ENCODE results near the gene PYGO1.
"Not testable (repeated sequence)": the region's sequence is repeated elsewhere in the genome, so short reads cannot be mapped to it uniquely, and the experiment has no call there.

Gene PYGO1

DNA sequence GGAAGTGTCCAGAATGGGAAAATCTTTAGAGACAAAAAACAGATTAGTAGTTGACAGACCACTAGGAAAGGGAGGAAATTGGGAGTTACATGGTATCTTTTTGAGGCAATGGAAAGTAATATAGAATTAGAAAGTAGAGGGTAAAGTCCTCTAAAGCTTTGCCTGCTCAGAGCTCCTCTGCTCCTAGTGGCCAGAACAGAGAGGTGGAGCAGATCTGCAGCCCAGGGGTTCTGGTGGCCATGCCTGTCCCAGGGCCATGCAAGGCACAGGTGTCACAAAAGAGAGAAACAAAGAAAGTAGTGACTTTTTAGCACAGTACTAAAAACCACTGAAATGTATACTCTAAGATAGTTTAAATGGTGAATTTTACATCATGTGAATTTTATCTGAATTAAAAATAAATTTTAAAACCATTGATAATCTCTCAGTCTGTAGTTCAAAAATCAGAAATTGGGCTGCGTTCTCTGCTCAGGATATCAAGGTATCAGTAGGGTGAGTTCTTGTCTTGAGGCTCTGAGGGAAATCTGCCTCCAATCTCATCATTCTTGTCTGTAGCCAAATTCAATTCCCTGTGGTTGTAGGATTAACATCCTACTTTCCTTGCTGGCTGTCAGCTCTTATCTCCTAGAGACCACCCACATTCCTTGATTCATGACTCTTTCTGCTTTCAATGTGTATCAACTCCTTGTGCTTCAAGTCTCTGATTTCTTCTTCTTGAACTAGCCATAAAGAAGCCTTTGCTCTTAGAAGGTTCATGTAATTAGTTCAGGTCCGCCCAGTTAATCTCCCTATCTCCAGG lies 23.6 kb downstream of the PYGO1 start:
- no peak for DNase-seq (ENCODE audit: low read depth in 2 of 2)

GRCh38 chr15:55562601-55563000 lies 25.5 kb downstream of the PYGO1 start:
- DNase-seq (ENCODE audit: low read depth in 2 of 2), result no peak

DNA sequence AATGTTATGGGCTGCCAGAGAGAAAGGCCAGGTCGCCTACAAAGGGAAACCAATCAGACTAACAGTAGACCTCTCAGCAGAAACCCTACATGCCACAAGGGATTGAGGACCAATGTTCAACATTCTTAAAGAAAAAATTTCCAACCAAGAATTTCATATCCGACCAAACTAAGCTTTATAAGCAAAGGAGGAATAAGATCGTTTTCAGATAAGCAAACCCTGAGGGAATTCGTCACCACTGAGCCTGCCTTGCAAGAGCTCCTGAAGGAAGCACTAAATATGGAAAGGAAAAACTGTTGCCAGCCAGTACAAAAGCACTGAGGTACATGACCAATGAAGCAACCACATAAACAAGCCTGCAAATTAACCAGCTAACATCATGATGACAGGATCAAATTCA lies 33.1 kb downstream of the PYGO1 start:
- no peak for DNase-seq (ENCODE audit: low read depth in 2 of 2)

GRCh38 chr15:55552926-55553325 lies 35.2 kb downstream of the PYGO1 start:
- no peak for DNase-seq (ENCODE audit: low read depth in 2 of 2)

- no peak for DNase-seq (ENCODE audit: low read depth in 2 of 2)
Observed at GRCh38 chr15:55552451-55552850, 35.7 kb downstream of the PYGO1 start.

DNA sequence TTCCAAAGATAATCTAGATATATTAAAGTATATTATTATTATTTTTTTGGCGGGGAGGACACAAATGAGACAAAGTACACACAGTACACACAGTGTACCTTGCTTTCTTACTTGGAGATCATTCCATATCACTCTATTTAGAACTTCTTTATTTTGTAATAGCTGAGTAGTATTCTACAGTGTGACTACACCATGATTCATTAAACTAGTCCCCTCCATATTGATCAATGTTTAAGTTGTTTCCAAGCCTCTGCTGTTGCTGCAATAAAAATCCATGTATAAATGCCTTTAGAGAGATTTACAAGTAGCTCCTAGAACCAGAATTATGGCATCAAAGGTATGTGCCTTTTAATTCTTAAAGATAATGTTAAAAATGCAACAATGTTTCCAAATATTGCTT lies 38.8 kb downstream of the PYGO1 start:
- no peak for DNase-seq (ENCODE audit: low read depth in 2 of 2)

GRCh38 chr15:55546718-55547117 lies 41.4 kb downstream of the PYGO1 start:
- no peak for DNase-seq (ENCODE audit: low read depth in 2 of 2)

DNA sequence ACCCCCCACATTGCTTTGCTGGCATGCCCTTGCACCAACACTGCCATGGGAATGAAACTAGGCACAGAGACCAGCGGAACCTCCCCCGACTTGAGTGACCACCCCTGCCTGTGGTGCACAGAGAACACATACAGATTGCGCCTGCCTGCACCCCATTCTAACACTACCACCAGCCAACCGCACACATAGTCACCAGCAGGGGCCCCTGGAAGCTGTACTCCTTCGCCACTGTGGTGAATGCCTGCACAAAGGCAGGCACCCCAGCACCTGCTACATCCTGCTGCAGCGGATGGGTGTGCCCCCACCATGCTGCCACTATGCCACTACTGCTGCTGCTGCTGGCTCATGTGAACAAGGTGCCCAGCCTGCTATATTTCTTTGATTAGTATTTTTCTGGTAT lies 52.7 kb downstream of the PYGO1 start:
- DNase-seq (ENCODE audit: low read depth in 2 of 2), result no peak

DNA sequence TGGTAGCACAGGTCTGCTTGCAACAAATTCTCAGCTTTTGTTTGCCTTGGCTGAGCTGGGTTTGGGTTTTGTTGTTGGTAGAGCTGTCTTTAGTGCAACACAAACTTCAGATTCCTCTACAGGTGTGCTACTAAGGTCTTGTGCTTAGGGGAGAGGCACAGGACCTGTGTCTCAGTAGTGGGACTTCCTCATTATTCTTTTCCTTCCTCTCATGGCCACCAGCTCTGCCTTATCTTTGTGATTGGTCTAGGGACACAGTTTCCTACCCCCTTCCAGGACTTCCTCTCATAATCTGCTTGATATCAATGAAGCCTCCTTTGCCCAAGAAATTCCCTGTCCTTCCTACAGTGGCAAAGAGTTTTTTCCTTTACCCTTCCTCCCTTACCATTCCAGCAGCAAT lies 55.2 kb downstream of the PYGO1 start:
- no peak for DNase-seq (ENCODE audit: low read depth in 2 of 2)

- no peak for DNase-seq (ENCODE audit: low read depth in 2 of 2)
Observed at GRCh38 chr15:55530861-55531313, 57.3 kb downstream of the PYGO1 start.

DNA sequence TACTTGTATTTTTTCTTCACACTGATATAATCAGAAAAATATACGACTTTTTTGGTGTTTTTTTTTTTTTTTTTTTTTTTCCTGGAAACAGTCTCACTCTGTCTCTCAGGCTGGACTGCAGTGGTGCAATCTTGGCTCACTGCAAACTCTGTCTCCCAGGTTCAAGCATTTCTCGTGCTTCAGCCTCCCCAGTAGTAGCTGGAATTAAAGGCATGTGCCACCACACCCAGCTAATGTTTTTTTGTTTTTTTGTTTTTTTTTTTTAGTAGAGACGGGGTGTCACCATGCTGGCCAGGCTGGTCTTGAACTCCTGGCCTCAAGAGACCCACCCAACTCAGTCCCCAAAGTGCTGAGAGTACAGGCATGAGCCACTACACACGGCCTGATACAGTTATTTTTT lies 59.3 kb downstream of the PYGO1 start:
- no peak for DNase-seq (ENCODE audit: low read depth in 2 of 2)

GRCh38 chr15:55527150-55527549 lies 61.0 kb downstream of the PYGO1 start:
- DNase-seq (ENCODE audit: low read depth in 2 of 2), result no peak

GRCh38 chr15:55526559-55527036 lies 61.5 kb downstream of the PYGO1 start:
- no peak for DNase-seq (ENCODE audit: low read depth in 2 of 2)

- DNase-seq (ENCODE audit: low read depth in 2 of 2), result no peak
Observed at GRCh38 chr15:55522742-55523450, 65.2 kb downstream of the PYGO1 start.

DNA sequence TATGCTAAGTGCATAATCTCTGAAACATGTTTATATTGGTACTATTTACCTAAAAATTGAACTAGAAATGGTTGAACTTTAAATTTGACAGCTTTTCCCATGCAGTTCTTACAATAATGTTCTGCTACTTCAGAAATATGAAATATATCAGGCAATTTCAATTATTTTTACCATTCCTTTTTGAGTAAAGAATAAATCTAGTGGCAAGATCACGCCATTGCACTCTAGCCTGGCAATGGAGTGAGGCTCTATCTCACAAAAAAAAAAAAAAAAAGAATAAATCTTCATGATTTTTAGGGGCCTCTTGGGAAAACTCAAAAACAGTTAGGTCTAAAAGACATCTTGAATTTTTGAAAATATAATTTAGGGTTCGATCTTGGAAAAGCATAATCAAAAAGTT lies 69.5 kb downstream of the PYGO1 start:
- DNase-seq (ENCODE audit: low read depth in 2 of 2), result no peak

DNA sequence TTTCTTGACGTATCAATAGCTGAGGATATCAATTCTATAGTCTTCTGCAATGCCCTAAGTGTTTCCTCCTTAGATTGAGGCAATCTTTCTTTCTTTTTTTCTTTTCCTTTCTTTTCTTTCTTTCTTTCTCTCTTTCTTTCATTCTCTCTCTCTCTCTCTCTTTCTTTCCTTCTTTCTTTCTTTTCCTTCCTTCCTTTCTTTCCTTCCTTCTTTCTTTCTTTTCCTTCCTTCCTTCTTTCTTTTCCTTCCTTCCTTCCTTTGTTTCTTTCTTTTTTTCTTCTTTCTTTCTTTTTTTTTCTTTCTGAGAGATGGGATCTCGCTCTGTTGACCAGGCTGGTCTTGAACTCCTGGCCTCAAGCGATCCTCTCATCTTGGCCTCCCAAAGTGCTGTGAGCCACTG lies 70.1 kb downstream of the PYGO1 start:
- DNase-seq (ENCODE audit: low read depth in 2 of 2), result no peak

GRCh38 chr15:55515991-55516776 lies 72.0 kb downstream of the PYGO1 start:
- DNase-seq (ENCODE audit: low read depth in 2 of 2), result no peak

DNA sequence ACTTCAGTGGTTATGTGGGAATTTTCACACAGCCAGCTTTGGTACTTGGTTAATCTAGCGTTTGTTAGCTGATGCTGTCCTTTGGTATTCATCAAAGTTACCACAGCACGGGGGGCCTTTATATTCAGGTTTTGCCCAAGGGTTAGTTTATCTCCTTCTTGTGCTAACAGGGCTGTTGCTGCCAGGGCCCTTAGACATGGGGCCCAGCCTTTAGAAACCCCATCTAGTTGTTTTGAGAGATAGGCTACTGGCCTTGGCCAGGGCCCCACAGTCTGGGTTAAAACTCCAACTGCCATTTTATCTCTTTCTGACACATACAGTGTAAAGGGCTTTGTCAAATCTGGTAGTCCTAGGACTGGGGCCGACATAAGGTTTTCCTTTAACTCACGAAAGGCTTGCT lies 72.7 kb downstream of the PYGO1 start:
- DNase-seq (ENCODE audit: low read depth in 2 of 2), result no peak

DNA sequence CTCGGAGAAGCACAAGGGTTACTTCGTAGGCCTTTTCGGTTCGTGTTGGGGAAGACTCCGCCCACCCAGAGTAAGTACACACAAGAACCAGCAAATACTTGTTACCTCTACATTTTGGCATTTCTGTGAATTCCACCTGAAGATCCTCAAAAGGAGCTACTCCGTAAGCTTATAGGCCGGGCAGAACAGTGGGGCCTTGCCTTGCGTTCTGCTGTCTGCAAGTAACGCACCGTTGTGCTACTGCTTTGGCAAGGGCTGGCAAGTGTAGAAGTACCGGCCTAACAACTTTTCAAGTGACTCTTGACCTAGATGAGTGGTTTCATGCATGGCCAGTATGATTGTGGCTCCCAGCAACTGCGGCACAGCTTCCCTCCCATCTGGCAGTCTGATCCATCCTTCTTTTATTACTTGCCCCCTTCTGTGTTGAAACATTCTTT lies 73.7 kb downstream of the PYGO1 start:
- DNase-seq (ENCODE audit: low read depth in 2 of 2), result no peak

DNA sequence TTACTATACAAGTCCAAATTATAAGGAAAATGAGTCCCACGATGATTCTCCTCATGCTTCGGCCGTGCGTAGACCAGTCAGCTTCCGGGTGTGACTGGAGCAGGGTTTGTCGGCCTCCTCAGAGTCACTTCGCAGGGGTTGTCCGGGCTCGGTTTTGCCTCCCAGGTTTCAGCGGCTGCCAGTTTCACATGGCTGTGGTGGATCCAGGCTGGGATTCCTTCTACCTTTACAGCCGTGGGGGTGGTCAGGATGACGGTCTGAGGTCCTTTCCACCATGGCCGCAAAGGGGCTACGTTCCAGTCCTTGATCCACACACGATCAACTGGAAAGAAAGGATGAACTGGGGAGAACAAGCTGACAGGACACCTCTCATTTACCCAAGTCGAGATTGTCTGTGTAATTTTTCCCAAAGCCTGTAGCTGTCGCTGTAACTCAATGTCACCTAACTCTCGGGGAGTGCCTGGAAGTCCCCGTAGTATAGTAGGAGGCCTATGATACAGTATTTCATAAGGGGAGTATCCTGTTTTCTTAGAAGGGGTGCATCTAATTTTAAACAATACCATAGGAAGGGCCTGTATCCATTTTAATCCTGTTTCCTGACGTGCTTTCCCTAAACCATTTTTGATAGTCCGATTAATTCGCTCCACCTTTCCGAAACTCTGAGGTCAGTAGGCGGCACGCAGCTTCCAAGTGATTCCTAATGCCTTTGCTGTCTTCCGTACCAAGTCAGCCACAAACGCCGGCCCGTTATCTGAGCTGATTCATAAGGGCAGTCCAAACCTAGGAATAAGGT lies 74.3 kb downstream of the PYGO1 start:
- not testable (repeated sequence) for DNase-seq (ENCODE audit: low read depth in 2 of 2)

GRCh38 chr15:55513152-55513551 lies 75.0 kb downstream of the PYGO1 start:
- DNase-seq (ENCODE audit: low read depth in 2 of 2), result no peak

Data from stimulated activated CD8-positive, alpha-beta memory T cell treated with anti-CD3 and anti-CD28 coated beads, Interleukin-7, amount 100 ng/mL, for 1 hour (primary cell).